Glutamatergic neuron (in vitro differentiated cells): ENCODE data around the gene MLLT11. TPM values are rescaled to one million over a fixed set of nuclear protein-coding genes. Genes with fewer than 3 reads are reported as not detected.
"Not testable (repeated sequence)": the region's sequence is repeated elsewhere in the genome, so short reads cannot be mapped to it uniquely, and the experiment has no call there.

Source experiments
- DNase-seq: peaks from one replicate; pipeline ENCODE4 v3.0.0; 2022
- H3K27ac Mint-ChIP-seq: one replicate; pipeline ENCODE4 v1.8.0; 2020; ENCODE audit warnings: mild to moderate bottlenecking, mixed read lengths, inconsistent platforms; ENCODE audit not compliant: unreplicated experiment
- H3K27me3 Mint-ChIP-seq: one replicate; pipeline ENCODE4 v1.8.0; 2020; ENCODE audit warnings: mild to moderate bottlenecking, moderate library complexity, mixed read lengths, inconsistent platforms; ENCODE audit not compliant: unreplicated experiment
- H3K36me3 Mint-ChIP-seq: one replicate; pipeline ENCODE4 v1.8.0; 2020; ENCODE audit warnings: mild to moderate bottlenecking, mixed read lengths, inconsistent platforms; ENCODE audit not compliant: unreplicated experiment
- H3K4me1 Mint-ChIP-seq: one replicate; pipeline ENCODE4 v1.8.0; 2020; ENCODE audit warnings: mild to moderate bottlenecking, low read depth, mixed read lengths, inconsistent platforms; ENCODE audit not compliant: unreplicated experiment
- H3K4me3 Mint-ChIP-seq: one replicate; pipeline ENCODE4 v1.8.0; 2020; ENCODE audit warnings: mild to moderate bottlenecking, mixed read lengths, inconsistent platforms; ENCODE audit not compliant: unreplicated experiment
- H3K9me3 Mint-ChIP-seq: one replicate; pipeline ENCODE4 v1.8.0; 2020; ENCODE audit warnings: mild to moderate bottlenecking, moderate library complexity, mixed read lengths, inconsistent platforms; ENCODE audit not compliant: unreplicated experiment
- total RNA-seq: library from RNA; stranded (reverse); fragmentation: NEBNext Ultra II Directional; extraction: Animal tissue kit (Norgen Biotek cat#: 25700); gene quantifications from one replicate; pipeline ENCODE4 v1.2.1, GENCODE V29; 2021; ENCODE audit not compliant: unreplicated experiment
- TF ChIP-seq, protein P1 (sequence below): fragments of 200-600 bp; sonication (generic); IDR thresholded peaks from one replicate; pipeline ENCODE4 v1.5.0; 2021; ENCODE audit not compliant: partially characterized antibody, unreplicated experiment

The MLLT11 gene
- total RNA-seq, 1 donor from 2014 or later: 504 TPM

DNA sequence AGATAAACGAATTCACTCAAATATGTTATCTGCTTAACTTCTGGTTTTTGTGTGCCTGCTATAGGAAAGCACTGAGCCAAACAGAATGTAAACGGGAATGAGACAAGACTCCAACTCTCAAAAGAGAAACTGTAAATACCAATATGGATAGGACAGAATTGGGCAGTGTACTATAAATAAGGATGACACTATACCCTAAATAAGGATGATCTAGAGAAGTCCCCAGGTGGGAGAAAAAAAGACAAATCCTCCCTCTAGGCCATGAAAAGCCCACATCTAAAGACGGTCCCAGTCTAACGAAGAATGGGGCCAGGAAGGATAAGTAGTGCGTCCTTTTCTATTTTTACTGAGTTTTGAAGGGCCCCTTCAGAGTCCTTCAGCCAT, 8.9 kb downstream of the MLLT11 start:
- H3K4me1 Mint-ChIP-seq: peaks cover 32% of the 10 kb centered on the region
- peaks cover 18% of the 10 kb centered on the region for H3K9me3 Mint-ChIP-seq
- H3K36me3 Mint-ChIP-seq: peaks cover 13% of the 10 kb centered on the region
- no peak for DNase-seq
- peak overlapping the region; percentile 77 for H3K27ac Mint-ChIP-seq
- H3K27me3 Mint-ChIP-seq: peaks cover 24% of the 10 kb centered on the region
- peak overlapping the region; percentile 63 for H3K4me3 Mint-ChIP-seq
- TF ChIP-seq, protein P1, sequence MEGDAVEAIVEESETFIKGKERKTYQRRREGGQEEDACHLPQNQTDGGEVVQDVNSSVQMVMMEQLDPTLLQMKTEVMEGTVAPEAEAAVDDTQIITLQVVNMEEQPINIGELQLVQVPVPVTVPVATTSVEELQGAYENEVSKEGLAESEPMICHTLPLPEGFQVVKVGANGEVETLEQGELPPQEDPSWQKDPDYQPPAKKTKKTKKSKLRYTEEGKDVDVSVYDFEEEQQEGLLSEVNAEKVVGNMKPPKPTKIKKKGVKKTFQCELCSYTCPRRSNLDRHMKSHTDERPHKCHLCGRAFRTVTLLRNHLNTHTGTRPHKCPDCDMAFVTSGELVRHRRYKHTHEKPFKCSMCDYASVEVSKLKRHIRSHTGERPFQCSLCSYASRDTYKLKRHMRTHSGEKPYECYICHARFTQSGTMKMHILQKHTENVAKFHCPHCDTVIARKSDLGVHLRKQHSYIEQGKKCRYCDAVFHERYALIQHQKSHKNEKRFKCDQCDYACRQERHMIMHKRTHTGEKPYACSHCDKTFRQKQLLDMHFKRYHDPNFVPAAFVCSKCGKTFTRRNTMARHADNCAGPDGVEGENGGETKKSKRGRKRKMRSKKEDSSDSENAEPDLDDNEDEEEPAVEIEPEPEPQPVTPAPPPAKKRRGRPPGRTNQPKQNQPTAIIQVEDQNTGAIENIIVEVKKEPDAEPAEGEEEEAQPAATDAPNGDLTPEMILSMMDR: no peak

DNA sequence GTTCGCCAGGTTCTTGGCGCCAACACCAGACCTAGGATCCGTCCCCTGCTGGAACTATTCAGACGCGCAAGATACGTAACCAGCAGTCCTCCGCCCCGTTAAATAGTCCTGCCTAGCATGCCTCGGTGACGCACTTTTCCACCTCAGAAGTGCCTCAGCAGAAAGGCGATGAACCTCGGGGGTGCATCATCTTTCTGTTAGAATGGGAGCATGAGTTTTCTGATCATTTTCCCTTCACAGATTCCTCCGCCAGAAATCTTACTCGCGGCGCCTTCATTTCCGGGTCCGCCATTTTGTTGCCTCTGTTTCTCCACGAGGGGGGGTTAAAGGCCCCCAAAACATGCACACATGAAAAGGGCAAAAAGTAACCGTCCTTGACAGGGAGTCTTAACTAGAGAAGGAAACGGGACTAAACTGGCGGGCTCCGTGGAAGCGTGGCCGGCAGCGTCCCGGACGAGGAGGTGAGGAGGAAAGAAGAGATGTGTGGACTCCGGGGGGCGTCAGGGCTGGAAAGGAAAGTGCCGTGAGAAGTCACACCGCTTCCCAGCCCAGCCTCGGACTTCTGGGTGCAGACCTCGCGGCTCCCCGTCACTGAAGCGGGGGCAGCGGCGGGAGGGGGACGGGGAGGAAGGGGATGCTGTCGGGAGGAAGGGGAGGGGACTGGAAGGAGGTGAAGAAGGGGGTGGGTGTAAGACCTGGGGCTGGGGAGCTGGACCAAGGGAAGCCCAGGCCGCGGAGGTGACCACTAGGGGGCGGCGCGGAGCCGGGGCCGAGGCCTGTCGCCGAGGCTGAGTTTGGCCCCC, 10.5 kb downstream of the MLLT11 start, which contains the start of gene GABPB2:
Gene GABPB2 (plus strand): TSS at position 288 of the 803 bp plus-strand sequence. CDS start 17,429 bp downstream, outside the sequence.
- TF ChIP-seq, protein P1: peak; percentile 92
- Mint-ChIP-seq H3K27me3 (peaks cover 22% of the 10 kb centered on the region), H3K36me3 (peaks cover under 1% of the 10 kb centered on the region), H3K4me3 (peak within 1 kb of the TSS; percentile 94), H3K27ac (peak within 1 kb of the TSS; percentile 93), H3K4me1 (peaks cover 24% of the 10 kb centered on the region), H3K9me3 (peaks cover 15% of the 10 kb centered on the region)
- DNase-seq: peak; percentile 88

DNA sequence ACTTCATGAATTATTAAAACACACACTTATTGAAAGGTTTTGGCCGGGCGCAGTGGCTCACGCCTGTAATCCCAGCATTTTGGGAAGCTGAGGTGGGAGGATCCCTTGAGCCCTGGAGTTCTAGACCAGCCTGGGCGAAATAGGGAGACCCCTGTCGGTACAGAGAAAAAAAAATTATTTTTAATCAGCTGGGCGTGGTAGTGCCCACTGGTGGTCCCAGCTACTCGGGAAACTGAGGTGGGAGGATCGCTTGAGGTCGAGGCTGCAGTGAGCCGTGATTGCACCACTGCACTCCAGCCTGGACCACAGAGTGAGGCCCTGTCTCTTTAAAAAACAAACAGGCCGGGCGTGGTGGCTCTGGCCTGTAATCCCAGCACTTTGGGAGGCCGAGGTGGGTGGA, 12.0 kb downstream of the MLLT11 start:
- no peak for DNase-seq
- peaks cover 17% of the 10 kb centered on the region for H3K27me3 Mint-ChIP-seq
- H3K4me3 Mint-ChIP-seq: no peak overlapping the region
- TF ChIP-seq, protein P1: no peak
- H3K4me1 Mint-ChIP-seq: peaks cover 19% of the 10 kb centered on the region
- no peaks in the 10 kb centered on the region for H3K36me3 Mint-ChIP-seq
- H3K9me3 Mint-ChIP-seq: peaks cover 17% of the 10 kb centered on the region
- peak overlapping the region; percentile 16 for H3K27ac Mint-ChIP-seq

DNA sequence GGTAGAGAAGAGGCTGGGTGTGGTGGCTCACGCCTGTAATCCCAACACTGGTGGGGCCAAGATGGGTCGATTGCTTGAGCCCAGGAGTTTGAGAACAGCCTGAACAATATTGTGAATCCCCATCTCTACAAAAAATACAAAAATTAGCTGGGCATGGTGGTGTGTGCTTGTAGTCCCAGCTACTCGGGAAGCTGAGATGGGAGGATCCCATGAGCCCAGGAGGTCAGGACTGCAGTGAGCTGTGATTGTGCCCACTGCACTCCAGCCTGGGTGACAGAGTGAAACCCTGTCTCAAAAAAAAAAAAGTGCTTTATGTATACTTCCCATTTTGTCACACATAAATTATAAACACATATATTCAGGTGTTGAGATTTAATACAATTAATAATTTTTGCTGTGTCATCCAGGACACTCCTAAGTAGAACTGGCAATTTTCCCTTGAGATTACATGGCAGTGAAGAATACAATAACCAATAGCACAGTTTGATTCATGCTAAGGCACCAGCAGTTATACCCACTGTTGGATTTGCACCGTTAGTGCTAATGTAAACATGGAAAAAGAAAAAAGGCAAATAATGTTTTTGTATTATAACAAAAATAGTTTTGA, 25.9 kb downstream of the MLLT11 start:
- no peak overlapping the region for H3K27ac Mint-ChIP-seq

DNA sequence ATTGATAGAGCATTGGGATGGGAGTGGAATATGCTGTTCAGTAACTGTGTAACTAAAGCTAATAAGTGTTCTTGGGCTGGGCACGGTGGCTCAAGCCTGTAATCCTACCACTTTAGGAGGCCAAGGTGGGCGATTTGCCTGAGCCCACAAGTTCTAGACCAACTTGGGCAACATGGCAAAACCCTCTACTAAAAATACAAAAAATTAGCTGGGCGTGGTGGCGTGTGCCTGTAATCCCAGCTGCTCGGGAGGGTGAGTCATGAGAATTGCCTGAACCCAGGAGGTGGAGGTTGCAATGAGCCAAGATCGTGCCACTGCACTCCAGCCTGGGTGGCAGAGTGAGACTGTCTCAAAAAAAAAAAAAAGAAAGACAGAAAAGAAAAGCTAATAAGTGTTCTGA, 37.2 kb downstream of the MLLT11 start:
- not testable (repeated sequence) for H3K36me3 Mint-ChIP-seq, H3K4me3 Mint-ChIP-seq, H3K9me3 Mint-ChIP-seq, H3K4me1 Mint-ChIP-seq, H3K27me3 Mint-ChIP-seq, DNase-seq
- H3K27ac Mint-ChIP-seq: peak overlapping the region; percentile 4

More for the DNA sequence above, 25.9 kb downstream of the MLLT11 start:
- no peak overlapping the region for H3K4me3 Mint-ChIP-seq
- H3K27me3 Mint-ChIP-seq: no peaks in the 10 kb centered on the region
- H3K9me3 Mint-ChIP-seq: no peaks in the 10 kb centered on the region
- H3K36me3 Mint-ChIP-seq: no peaks in the 10 kb centered on the region
- H3K4me1 Mint-ChIP-seq: no peaks in the 10 kb centered on the region
- TF ChIP-seq, protein P1: no peak
- DNase-seq: no peak
